CD1c-positive myeloid dendritic cell (primary cell): ENCODE measurements around the gene AGTPBP1.
"Not testable (repeated sequence)": the region's sequence is repeated elsewhere in the genome, so short reads cannot be mapped to it uniquely, and the experiment has no call there.

Experiments
- DNase-seq: peaks from one replicate; pipeline ENCODE4 v3.0.0-alpha.2; 2016; ENCODE audit errors: extremely low spot score

The AGTPBP1 gene

GRCh38 chr9:85639675-85640186, 102.0 kb downstream of the AGTPBP1 start:
- no peak for DNase-seq

- DNase-seq, result no peak
Measured at GRCh38 chr9:85631809-85632208, 109.9 kb downstream of the AGTPBP1 start.

- DNase-seq, result no peak
Measured at GRCh38 chr9:85630676-85631075, 111.1 kb downstream of the AGTPBP1 start.

GRCh38 chr9:85617141-85617670, 124.5 kb downstream of the AGTPBP1 start:
- no peak for DNase-seq

GRCh38 chr9:85615792-85616191, 126.0 kb downstream of the AGTPBP1 start:
- no peak for DNase-seq

GRCh38 chr9:85610074-85610860, 131.5 kb downstream of the AGTPBP1 start:
- peak; percentile 72 for DNase-seq

- no peak for DNase-seq
Measured at GRCh38 chr9:85605905-85606304, 135.8 kb downstream of the AGTPBP1 start.

- DNase-seq, result no peak
Measured at GRCh38 chr9:85603936-85604335, 137.8 kb downstream of the AGTPBP1 start.

- no peak for DNase-seq
Measured at GRCh38 chr9:85602742-85603141, 139.0 kb downstream of the AGTPBP1 start.

- DNase-seq, result no peak
Measured at GRCh38 chr9:85600675-85601263, 141.0 kb downstream of the AGTPBP1 start.

GRCh38 chr9:85599540-85600105, 142.1 kb downstream of the AGTPBP1 start:
- DNase-seq, result no peak

GRCh38 chr9:85594316-85594715, 147.4 kb downstream of the AGTPBP1 start:
- no peak for DNase-seq

- DNase-seq, result no peak
Measured at GRCh38 chr9:85586684-85587083, 155.1 kb downstream of the AGTPBP1 start.

- DNase-seq, result no peak
Measured at GRCh38 chr9:85577353-85577952, 164.3 kb downstream of the AGTPBP1 start.

- DNase-seq, result no peak
Measured at GRCh38 chr9:85575868-85576267, 165.9 kb downstream of the AGTPBP1 start.

- not testable (repeated sequence) for DNase-seq
Measured at GRCh38 chr9:85573546-85573945, 168.2 kb downstream of the AGTPBP1 start.

- DNase-seq, result not testable (repeated sequence)
Measured at GRCh38 chr9:85572917-85573316, 168.8 kb downstream of the AGTPBP1 start.

- DNase-seq, result no peak
Measured at GRCh38 chr9:85569988-85570387, 171.8 kb downstream of the AGTPBP1 start.

GRCh38 chr9:85559526-85559925, 182.2 kb downstream of the AGTPBP1 start:
- DNase-seq, result no peak

- no peak for DNase-seq
Measured at GRCh38 chr9:85554349-85554748, 187.4 kb downstream of the AGTPBP1 start.

GRCh38 chr9:85553475-85553874, 188.3 kb downstream of the AGTPBP1 start:
- no peak for DNase-seq

GRCh38 chr9:85547599-85547998, 194.2 kb downstream of the AGTPBP1 start:
- no peak for DNase-seq
